Measurements from ENCODE around the gene ASPSCR1. TPM values are rescaled to one million over a fixed set of nuclear protein-coding genes. Genes with fewer than 3 reads are reported as not detected.

Gene ASPSCR1
- total and polyA plus RNA-seq, 2 of the 13 experiments (the other 11 are each of a cell fraction or from before 2014, with no cell fraction given): 274 to 314 TPM

DNA sequence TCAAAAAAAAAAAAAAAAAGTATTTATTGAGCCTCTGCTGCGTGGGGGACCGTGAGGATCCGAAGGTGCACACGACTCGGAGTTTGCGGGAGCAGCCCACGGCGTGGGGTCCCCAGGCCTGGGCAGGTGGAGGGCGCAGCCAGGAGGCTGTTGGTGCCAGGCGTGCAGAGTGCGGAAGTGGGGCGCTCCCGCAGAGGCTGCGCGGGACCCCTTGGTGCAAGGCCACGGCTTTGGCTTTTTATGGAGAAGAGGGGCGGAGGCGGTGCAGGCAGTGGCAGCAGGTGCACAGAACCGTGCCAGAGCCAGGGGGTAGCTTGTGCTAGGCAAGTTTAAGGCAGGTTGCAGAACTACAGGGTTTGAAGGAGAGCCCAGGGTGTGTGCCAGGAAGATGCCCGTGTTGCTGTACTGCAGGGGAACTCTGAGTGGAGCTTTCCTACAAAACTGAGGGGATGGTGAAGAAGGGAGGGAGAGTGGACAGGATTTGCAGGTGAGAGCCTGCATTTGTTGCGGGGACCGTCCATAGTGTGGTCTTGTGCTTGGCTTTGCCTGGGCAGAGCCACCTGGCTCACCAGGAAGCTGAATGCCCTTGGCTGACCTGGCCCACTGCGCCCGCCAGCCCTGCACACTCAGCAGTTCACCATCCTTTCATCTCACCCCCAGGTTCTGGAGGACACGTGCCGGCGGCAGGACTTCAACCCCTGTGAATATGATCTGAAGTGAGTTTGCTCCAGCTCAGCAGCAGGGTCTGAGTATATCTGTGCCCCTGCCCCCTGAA is 1.3 kb downstream of the ASPSCR1 start (continued):
- TF ChIP-seq, protein P1, sequence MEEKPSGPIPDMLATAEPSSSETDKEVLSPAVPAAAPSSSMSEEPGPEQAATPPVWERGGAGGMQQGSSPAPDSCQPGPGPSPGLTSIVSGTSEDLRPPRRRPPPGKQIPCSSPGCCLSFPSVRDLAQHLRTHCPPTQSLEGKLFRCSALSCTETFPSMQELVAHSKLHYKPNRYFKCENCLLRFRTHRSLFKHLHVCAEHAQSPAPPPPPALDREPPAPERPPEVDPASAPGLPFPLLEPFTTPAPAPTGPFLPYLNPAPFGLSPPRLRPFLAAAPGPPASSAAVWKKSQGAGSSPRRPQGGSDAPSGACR (CRISPR knock-in tag; IDR thresholded peaks at IDR 0.05): peak; percentile 23; the same call in 1 of the 2 replicates
- no peak for TF ChIP-seq HMGA1 (CRISPR knock-in tag; conservative IDR thresholded peaks at IDR 0.05)
- 0 out of 2 replicates have a peak, but pooled peaks have one; percentile 9 for TF ChIP-seq ZNF234 (CRISPR knock-in tag; conservative IDR thresholded peaks at IDR 0.05)
- TF ChIP-seq, protein P2, sequence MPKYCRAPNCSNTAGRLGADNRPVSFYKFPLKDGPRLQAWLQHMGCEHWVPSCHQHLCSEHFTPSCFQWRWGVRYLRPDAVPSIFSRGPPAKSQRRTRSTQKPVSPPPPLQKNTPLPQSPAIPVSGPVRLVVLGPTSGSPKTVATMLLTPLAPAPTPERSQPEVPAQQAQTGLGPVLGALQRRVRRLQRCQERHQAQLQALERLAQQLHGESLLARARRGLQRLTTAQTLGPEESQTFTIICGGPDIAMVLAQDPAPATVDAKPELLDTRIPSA (CRISPR knock-in tag; IDR thresholded peaks at IDR 0.05; ENCODE audit: borderline replicate concordance): no peak
- no peak for TF ChIP-seq NFIC (IDR thresholded peaks at IDR 0.05; ENCODE audit: low read length)
- no peak for TF ChIP-seq DPF2 (CRISPR knock-in tag; IDR thresholded peaks at IDR 0.05; ENCODE audit: borderline replicate concordance, low read depth)
- TF ChIP-seq, protein P3, sequence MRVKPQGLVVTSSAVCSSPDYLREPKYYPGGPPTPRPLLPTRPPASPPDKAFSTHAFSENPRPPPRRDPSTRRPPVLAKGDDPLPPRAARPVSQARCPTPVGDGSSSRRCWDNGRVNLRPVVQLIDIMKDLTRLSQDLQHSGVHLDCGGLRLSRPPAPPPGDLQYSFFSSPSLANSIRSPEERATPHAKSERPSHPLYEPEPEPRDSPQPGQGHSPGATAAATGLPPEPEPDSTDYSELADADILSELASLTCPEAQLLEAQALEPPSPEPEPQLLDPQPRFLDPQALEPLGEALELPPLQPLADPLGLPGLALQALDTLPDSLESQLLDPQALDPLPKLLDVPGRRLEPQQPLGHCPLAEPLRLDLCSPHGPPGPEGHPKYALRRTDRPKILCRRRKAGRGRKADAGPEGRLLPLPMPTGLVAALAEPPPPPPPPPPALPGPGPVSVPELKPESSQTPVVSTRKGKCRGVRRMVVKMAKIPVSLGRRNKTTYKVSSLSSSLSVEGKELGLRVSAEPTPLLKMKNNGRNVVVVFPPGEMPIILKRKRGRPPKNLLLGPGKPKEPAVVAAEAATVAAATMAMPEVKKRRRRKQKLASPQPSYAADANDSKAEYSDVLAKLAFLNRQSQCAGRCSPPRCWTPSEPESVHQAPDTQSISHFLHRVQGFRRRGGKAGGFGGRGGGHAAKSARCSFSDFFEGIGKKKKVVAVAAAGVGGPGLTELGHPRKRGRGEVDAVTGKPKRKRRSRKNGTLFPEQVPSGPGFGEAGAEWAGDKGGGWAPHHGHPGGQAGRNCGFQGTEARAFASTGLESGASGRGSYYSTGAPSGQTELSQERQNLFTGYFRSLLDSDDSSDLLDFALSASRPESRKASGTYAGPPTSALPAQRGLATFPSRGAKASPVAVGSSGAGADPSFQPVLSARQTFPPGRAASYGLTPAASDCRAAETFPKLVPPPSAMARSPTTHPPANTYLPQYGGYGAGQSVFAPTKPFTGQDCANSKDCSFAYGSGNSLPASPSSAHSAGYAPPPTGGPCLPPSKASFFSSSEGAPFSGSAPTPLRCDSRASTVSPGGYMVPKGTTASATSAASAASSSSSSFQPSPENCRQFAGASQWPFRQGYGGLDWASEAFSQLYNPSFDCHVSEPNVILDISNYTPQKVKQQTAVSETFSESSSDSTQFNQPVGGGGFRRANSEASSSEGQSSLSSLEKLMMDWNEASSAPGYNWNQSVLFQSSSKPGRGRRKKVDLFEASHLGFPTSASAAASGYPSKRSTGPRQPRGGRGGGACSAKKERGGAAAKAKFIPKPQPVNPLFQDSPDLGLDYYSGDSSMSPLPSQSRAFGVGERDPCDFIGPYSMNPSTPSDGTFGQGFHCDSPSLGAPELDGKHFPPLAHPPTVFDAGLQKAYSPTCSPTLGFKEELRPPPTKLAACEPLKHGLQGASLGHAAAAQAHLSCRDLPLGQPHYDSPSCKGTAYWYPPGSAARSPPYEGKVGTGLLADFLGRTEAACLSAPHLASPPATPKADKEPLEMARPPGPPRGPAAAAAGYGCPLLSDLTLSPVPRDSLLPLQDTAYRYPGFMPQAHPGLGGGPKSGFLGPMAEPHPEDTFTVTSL (CRISPR knock-in tag; IDR thresholded peaks at IDR 0.05; ENCODE audit: borderline replicate concordance): no peak
- TF ChIP-seq, protein P4, sequence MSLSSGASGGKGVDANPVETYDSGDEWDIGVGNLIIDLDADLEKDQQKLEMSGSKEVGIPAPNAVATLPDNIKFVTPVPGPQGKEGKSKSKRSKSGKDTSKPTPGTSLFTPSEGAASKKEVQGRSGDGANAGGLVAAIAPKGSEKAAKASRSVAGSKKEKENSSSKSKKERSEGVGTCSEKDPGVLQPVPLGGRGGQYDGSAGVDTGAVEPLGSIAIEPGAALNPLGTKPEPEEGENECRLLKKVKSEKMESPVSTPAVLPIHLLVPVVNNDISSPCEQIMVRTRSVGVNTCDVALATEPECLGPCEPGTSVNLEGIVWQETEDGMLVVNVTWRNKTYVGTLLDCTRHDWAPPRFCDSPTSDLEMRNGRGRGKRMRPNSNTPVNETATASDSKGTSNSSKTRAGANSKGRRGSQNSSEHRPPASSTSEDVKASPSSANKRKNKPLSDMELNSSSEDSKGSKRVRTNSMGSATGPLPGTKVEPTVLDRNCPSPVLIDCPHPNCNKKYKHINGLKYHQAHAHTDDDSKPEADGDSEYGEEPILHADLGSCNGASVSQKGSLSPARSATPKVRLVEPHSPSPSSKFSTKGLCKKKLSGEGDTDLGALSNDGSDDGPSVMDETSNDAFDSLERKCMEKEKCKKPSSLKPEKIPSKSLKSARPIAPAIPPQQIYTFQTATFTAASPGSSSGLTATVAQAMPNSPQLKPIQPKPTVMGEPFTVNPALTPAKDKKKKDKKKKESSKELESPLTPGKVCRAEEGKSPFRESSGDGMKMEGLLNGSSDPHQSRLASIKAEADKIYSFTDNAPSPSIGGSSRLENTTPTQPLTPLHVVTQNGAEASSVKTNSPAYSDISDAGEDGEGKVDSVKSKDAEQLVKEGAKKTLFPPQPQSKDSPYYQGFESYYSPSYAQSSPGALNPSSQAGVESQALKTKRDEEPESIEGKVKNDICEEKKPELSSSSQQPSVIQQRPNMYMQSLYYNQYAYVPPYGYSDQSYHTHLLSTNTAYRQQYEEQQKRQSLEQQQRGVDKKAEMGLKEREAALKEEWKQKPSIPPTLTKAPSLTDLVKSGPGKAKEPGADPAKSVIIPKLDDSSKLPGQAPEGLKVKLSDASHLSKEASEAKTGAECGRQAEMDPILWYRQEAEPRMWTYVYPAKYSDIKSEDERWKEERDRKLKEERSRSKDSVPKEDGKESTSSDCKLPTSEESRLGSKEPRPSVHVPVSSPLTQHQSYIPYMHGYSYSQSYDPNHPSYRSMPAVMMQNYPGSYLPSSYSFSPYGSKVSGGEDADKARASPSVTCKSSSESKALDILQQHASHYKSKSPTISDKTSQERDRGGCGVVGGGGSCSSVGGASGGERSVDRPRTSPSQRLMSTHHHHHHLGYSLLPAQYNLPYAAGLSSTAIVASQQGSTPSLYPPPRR (CRISPR knock-in tag; IDR thresholded peaks at IDR 0.05; ENCODE audit: borderline replicate concordance): no peak
- TF ChIP-seq, protein P5, sequence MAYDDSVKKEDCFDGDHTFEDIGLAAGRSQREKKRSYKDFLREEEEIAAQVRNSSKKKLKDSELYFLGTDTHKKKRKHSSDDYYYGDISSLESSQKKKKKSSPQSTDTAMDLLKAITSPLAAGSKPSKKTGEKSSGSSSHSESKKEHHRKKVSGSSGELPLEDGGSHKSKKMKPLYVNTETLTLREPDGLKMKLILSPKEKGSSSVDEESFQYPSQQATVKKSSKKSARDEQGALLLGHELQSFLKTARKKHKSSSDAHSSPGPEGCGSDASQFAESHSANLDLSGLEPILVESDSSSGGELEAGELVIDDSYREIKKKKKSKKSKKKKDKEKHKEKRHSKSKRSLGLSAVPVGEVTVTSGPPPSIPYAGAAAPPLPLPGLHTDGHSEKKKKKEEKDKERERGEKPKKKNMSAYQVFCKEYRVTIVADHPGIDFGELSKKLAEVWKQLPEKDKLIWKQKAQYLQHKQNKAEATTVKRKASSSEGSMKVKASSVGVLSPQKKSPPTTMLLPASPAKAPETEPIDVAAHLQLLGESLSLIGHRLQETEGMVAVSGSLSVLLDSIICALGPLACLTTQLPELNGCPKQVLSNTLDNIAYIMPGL (CRISPR knock-in tag; IDR thresholded peaks at IDR 0.05; ENCODE audit: borderline replicate concordance in 1 of 2, low read depth in 1 of 2): no peak
- no peak for TF ChIP-seq SKI (IDR thresholded peaks at IDR 0.05; ENCODE audit: partially characterized antibody)
- TF ChIP-seq ZBTB7A (CRISPR knock-in tag; IDR thresholded peaks at IDR 0.05): 0 out of 2 replicates have a peak, but pooled peaks have one; percentile 44
- no peak for TF ChIP-seq NFIB (CRISPR knock-in tag; IDR thresholded peaks at IDR 0.05; ENCODE audit: borderline replicate concordance)
- peak; percentile 56; the same call in 1 of the 2 replicates for TF ChIP-seq GLI4 (CRISPR knock-in tag; IDR thresholded peaks at IDR 0.05; ENCODE audit: borderline replicate concordance)
